HG03469 (cell line): Measurements from ENCODE around the gene MARK1.

Experiments used
- ATAC-seq: cut with Tn5 transposase; IDR thresholded peaks from one replicate; pipeline ENCODE4 v1.9.1; 2021; ENCODE audit warnings: mild to moderate bottlenecking, moderate library complexity, moderate number of reproducible peaks; ENCODE audit not compliant: unreplicated experiment

The MARK1 gene

GRCh38 chr1:220687809-220688208, 159.9 kb downstream of the MARK1 start:
- ATAC-seq: no peak

DNA sequence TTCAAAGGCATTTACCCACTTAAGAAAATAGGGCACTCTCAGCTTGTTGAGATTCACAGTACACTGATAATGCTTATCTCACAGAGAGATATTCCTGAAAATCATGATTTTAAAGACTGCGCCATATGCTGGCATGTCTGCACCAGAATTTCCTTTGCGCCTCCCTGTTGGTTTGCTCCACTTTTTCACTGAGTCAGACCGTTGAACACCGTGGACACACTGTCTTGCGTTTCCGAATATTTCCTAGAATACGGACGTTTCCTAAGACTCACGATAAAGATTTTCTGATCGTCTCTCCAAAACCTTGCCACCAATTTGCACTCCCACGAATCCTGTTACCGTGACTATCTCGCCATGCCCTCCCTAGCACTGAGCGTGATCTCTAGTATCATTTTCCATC, 161.7 kb downstream of the MARK1 start:
- ATAC-seq: no peak

- ATAC-seq: peak; percentile 96
Measured at GRCh38 chr1:220690140-220691052, 162.5 kb downstream of the MARK1 start, which contains the start of gene C1orf115. Gene C1orf115 (plus strand): TSS chr1:220690363. CDS start chr1:220690403, 40 bp downstream.

DNA sequence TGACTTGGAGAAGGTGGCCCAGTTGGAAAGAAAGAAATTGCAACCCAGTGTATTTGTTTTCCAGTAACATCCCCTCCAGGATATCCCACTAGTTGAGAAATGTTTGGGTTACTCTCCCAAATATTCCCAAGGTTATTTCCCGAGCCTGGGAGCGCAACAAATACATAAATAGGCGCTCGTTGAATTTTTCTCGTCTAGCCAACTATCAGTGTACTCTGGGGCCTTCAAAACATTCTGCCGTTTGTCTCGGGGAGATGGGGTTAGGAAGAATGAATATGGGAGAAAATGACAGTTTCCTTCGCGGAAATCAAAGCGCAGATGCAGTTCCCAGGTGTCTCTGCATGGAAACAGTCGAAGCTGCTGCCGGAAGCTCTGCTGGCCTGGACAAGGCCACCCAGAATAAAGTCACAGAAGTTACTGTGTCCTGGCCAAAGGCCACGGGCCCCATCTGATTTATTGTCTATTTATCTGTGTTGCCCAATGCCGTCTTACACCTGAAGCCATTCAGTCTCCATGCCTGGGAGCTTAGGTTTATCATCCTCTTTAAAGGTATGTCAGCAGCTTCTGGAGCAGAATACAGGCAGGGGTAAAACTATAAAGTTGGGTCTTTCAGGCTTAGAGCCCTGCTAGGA, 163.2 kb downstream of the MARK1 start:
- ATAC-seq: no peak

- no peak for ATAC-seq
Measured at GRCh38 chr1:220692436-220693228, 164.7 kb downstream of the MARK1 start.

DNA sequence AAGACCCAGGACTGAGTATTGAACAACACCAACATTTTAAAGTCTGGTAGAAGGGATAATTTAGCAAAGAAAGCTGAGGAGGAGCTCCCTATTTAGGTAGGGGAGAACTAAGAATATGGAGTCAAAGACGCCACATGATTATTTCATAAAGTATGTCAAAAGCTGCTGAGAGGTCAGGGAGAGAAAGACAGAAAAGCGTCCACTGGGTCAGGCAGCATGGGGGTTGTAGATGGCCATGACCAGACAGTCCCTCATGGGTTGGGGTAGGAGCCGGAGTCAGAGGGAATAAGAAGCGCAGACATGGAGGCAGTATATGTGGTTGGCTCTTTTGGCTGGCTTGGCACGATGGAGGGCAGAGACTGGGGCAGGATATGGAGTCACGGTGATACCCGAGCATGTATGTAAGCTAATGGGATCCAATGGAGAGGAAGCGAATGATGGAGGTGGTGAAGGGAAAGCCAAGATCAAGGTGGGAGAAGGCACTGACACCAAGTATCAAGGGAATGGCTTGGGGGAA, 167.0 kb downstream of the MARK1 start:
- no peak for ATAC-seq

GRCh38 chr1:220695426-220695825, 167.5 kb downstream of the MARK1 start:
- ATAC-seq: no peak

DNA sequence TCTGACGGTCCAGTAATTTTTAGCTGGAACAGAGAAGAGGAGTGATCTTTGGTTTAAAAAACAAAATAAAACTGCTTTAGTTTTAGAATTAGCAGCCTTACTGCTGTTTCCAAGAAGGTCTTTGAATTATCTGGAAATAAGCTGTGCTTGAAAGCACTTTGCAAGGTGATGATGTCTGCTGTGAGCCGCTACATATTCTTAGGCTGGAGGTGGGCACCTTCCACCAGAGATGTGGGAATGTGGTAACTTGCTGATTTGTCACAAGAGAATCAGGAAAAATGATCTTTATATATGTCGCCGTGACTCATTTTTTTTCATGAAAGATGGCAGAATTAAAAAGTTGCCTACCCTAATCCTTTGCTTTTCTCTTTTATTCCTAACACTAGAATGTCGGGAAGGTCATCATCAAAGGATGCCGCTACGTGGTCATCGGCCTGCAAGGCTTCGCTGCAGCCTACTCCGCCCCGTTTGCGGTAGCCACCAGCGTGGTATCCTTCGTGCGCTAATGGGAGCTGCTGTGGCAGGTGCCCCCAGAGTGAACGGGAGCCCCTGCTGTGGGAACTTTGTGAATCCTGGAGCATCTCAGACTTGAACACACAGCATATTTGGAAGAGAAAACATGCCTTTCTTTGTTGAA, 168.4 kb downstream of the MARK1 start:
- no peak for ATAC-seq

DNA sequence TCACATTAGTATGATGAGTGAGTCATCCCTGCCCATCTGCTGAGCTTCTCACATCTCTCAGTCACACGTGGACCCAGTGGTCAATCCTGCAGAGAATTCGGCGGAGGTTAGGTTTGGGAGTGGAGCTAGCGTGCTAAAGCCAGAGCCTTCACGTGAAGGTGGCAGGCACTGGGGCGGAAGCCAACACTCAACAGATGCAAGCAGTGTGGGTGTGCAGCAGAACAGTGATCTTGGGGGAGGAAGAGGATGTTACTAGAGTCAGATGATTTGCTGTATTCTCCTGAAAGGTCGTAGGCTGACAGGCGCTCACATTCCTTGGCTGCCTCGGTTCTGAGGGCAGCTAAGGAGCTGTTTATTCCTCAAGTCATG, 168.9 kb downstream of the MARK1 start:
- ATAC-seq: no peak

DNA sequence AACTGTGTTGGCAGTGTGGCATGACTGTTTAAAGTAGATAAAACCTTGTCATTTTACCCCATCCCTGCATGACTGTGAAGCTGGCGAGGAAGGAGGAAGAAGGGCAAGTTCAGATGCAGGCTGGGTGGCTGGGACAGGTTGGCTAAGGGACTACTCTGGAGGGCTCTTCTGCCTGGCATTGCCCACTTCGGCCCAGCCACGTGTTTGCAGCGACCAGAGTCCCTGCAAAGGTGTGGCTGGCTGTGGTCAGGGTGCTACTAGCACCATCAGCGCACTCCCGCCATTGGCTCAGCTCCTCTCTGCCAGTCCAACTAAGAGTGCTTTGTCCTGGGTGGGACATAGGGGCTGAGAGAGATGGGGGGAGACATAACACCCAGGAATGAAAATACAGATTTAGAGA, 169.4 kb downstream of the MARK1 start:
- no peak for ATAC-seq

- no peak for ATAC-seq
Measured at GRCh38 chr1:220698607-220699016, 170.7 kb downstream of the MARK1 start.

DNA sequence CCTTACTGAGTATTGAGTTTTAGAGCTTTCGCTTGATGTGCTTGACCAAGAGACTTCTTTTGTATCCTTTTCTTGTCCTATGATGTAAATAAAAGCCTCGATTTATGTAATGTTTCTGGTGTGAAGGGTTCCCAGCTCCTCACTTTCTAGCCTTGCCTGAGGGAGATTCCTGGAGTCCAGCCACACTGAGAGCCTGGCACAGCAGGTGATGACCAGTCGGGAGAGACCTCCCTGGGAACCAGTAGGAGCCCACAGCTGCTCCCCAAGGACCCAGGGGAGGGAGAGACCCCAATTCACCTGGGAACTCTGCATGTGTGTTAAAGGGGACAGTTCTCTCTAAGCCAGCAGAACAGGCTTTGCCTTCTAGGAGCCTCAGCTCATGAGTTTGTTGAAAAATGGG, 171.1 kb downstream of the MARK1 start:
- no peak for ATAC-seq

GRCh38 chr1:220700556-220701179, 172.7 kb downstream of the MARK1 start:
- no peak for ATAC-seq

DNA sequence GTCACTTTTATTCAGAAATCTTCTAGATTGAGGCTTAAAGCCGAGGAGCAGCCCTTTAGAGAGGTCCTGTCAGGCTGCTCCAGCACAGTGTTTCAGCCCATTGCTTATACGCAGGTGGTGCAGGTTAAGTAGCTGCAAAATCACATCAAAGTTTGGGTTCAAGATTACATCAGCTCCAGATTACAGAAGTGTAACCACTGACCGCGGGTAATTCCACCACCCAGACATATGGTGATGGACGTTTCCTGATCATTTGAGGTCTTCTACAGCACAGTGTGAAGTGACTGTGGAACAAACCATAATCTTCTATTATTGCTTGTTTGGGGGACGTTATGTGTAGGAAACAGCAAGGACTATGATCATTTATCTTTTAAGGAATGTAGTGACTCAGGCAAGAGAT, 174.0 kb downstream of the MARK1 start:
- ATAC-seq: no peak

DNA sequence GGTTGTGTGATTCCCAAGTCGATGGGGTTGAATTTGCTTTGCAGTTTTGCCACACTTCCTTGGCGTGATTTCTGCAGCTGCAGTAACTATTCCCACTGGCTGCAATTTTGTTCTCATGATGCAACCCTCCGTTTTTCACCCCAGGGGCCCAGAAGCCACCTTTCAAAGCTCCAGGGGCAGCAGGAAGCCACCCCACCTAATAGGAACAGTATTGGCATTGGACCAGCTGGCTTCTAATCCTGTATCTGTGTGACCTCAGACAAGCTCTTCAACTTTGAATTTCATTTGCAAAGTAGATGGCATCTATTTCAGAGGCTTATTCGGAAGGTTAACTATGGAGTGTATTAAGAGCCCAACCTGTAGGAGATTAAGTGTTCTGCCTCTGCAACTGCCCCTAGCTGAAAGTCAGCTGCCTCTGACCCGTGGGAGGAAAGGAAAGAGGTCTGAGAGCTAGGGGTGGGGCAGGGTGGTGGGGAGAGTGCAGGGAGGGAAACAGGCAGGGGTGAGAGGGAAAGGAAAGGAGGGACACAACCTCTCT, 174.9 kb downstream of the MARK1 start:
- ATAC-seq: no peak

GRCh38 chr1:220703305-220703704, 175.4 kb downstream of the MARK1 start:
- ATAC-seq: no peak

DNA sequence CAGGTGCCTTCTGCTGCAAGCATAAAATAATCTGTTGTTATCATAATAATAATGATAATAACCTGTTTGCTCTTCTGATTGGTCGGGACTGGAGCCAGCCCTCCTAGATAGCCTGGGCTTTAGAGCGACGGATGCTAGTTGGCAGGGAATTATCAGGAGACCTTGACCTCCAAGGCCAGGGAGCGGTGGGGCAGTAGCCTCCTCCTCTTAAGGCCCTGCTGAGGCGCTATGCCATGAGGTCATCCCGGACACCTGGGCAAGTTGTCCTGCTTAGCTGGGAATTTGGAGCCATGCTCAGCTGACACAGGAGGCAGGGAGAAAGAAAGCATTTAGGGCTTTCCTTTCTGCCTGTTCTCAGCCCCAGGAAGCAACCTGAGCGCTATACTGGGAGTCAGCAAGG, 177.8 kb downstream of the MARK1 start:
- no peak for ATAC-seq

- no peak for ATAC-seq
Measured at GRCh38 chr1:220706480-220706879, 178.5 kb downstream of the MARK1 start.

- no peak for ATAC-seq
Measured at GRCh38 chr1:220707160-220707559, 179.2 kb downstream of the MARK1 start.

GRCh38 chr1:220708244-220708643, 180.3 kb downstream of the MARK1 start:
- no peak for ATAC-seq
